Right atrium auricular region (tissue), 2 donors: Measurements from ENCODE around the gene CDK16. TPM values are rescaled to one million over a fixed set of nuclear protein-coding genes. Genes with fewer than 3 reads are reported as not detected.

Experiments used
- DNase-seq: peaks from one replicate; pipeline ENCODE4 v3.0.0-alpha.2; 2019; ENCODE audit warnings: low spot score
- H3K27ac ChIP-seq, 2 donors: fragments of 200-600 bp; sonication (generic); 1 replicate in 1 of 2; 2 replicates in 1 of 2; pipeline ENCODE4 v1.5.1; 2016 to 2019
- H3K27me3 ChIP-seq, 2 donors: fragments of 200-600 bp; sonication (generic); one replicate each; pipeline versions ENCODE4 v1.5.1 to v1.6.0; 2017 to 2019
- H3K36me3 ChIP-seq: fragments of 200-600 bp; sonication (generic); one replicate; pipeline ENCODE4 v1.5.1; 2016
- H3K4me1 ChIP-seq, 2 donors: fragments of 200-600 bp; sonication (generic); one replicate each; pipeline versions ENCODE4 v1.5.1 to v1.6.0; 2017 to 2019
- H3K4me3 ChIP-seq, 2 donors: fragments of 200-600 bp; sonication (generic); 1 replicate in 1 of 2; 2 replicates in 1 of 2; pipeline ENCODE4 v1.5.1; 2017 to 2019; ENCODE audit warnings: mild to moderate bottlenecking in 1 of 2, moderate library complexity in 1 of 2
- H3K9me3 ChIP-seq, 2 donors: fragments of 200-600 bp; sonication (generic); one replicate each; pipeline ENCODE4 v1.5.1; 2019
- total RNA-seq, 2 donors: library from RNA; depleted of rRNA; stranded (reverse); fragments of >200 nt; gene quantifications; one replicate each; pipeline ENCODE4 v1.1.0, GENCODE V29; 2016
- TF ChIP-seq, protein P1 (sequence below), 2 donors: fragments of 200-600 bp; sonication (generic); IDR thresholded peaks; one replicate each; pipeline ENCODE4 v1.5.1; 2019; ENCODE audit warnings: antibody characterized with exemption in 2 of 2

The CDK16 gene
- total RNA-seq, 2 donors from 2014 or later, result 128 to 140 TPM

DNA sequence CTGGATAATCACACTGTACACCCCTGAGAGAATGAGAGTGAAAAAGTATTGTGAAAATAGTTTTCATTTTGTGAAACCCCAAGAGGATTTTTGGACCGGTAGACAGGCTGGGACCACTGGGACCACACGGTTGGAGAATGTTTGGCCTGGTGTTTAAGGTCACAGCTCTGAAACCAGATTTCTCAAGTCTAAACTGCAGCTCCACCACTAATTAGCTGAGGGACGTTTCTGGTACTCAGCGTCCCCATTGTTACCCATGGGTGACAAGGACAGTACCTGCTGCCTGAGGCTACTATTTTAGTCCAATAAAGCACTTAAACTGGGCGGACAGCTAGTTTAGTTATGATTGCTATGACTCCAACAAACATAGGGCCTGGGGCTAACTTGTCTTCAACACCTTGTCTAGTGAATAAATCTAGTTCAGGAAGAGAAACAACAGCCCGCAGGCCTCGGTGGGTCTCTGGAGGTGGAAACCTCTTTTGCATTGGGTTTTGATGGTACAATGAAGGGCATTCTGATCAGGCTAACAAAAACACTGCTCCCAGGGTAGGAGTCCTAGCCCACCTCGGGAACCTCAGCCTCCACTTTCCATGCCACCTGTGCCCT is 13.8 kb downstream of the CDK16 start:
- H3K27me3 ChIP-seq, result no peaks in the 10 kb centered on the region
- no peak for DNase-seq

DNA sequence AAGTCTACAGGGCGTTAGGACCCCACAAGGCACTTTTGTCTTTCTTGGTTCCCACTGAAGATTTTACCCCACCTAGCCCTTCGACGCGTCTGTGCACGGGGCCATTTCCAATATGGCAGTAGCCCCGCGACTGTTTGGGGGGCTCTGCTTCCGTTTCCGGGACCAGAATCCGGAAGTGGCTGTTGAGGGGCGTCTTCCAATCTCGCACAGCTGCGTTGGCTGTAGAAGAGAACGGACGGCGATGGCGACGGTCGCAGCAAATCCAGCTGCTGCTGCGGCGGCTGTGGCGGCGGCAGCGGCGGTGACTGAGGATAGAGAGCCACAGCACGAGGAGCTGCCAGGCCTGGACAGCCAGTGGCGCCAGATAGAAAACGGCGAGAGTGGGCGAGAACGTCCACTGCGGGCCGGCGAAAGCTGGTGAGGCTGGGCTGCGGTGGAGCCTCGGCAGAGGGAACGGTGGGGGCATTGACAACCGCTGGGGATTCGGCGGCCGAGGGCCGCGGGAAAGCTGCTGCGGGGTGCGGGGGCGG is 14.4 kb downstream of the CDK16 start, which contains the start of gene USP11:
USP11 (plus strand) TSS at position 207 of the 530 bp plus-strand sequence; CDS start at position 242, 35 bp downstream.
- Histone ChIP-seq H3K4me3 (peak within 1 kb of the TSS; percentile 50 to 60), H3K27ac (peak within 1 kb of the TSS; percentile 91 to 92)
- DNase-seq, result no peak

More for the DNA sequence above, 13.8 kb downstream of the CDK16 start:
- no peaks in the 10 kb centered on the region for H3K9me3 ChIP-seq
- H3K4me1 ChIP-seq, result peaks cover 0 to 7% of the 10 kb centered on the region in 2 donors
- TF ChIP-seq, protein P1, sequence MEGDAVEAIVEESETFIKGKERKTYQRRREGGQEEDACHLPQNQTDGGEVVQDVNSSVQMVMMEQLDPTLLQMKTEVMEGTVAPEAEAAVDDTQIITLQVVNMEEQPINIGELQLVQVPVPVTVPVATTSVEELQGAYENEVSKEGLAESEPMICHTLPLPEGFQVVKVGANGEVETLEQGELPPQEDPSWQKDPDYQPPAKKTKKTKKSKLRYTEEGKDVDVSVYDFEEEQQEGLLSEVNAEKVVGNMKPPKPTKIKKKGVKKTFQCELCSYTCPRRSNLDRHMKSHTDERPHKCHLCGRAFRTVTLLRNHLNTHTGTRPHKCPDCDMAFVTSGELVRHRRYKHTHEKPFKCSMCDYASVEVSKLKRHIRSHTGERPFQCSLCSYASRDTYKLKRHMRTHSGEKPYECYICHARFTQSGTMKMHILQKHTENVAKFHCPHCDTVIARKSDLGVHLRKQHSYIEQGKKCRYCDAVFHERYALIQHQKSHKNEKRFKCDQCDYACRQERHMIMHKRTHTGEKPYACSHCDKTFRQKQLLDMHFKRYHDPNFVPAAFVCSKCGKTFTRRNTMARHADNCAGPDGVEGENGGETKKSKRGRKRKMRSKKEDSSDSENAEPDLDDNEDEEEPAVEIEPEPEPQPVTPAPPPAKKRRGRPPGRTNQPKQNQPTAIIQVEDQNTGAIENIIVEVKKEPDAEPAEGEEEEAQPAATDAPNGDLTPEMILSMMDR (IDR thresholded peaks at IDR 0.05), result no peak
- peak overlapping the region; percentile 91 to 92 for H3K27ac ChIP-seq
- H3K4me3 ChIP-seq, result peak overlapping the region; percentile 50 to 60
- peaks cover 20% of the 10 kb centered on the region for H3K36me3 ChIP-seq

DNA sequence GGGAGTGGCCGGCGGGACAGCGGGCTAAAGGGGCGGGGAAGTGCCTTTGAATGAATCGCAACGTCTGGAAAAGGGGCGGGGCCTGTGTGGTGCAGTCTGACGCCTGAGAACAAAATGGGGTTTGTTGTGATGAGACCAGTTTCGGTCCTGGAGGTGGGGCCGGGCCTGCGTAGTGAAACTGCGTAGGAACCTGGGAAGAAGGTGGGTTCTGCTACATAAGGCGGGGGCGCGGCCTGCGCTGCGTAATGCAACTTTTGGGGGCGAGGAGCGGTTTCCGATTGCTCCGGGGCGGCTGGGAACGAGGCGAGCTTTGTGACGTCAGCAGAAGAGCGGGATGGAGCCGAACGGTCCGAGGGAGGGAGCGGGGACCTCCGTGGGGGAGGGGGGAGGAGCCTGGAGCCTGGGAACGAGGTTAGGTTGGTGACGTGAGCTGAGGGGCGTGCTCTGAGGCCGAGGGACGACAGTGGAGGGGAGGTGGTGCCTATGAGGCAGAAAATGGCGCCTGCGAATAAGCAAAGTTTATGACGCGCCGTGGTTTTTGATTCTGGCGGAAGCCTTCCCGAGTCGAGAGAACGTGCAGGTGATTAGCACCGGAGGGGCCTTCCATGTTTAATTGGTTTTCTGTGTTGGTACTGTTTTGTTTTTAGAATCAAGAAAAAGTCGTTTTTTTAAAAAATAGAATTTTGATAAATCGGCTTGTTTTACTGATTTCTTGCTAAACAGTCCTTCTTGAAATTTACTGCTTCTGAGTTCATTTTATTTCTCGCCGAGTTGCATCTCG is 15.0 kb downstream of the CDK16 start:
- H3K27me3 ChIP-seq, result no peaks in the 10 kb centered on the region
- peak overlapping the region; percentile 91 to 92 for H3K27ac ChIP-seq
- peaks cover 0 to 7% of the 10 kb centered on the region in 2 donors for H3K4me1 ChIP-seq
- H3K9me3 ChIP-seq, result no peaks in the 10 kb centered on the region
- peak overlapping the region; percentile 50 to 60 for H3K4me3 ChIP-seq
- DNase-seq, result peak; percentile 98
- H3K36me3 ChIP-seq, result peaks cover 9% of the 10 kb centered on the region
- TF ChIP-seq, protein P1 (IDR thresholded peaks at IDR 0.05), result no peak

More for the DNA sequence above, 14.4 kb downstream of the CDK16 start, which contains the start of gene USP11:
- TF ChIP-seq, protein P1 (IDR thresholded peaks at IDR 0.05), result no peak
- no peaks in the 10 kb centered on the region for H3K27me3 ChIP-seq
- peaks cover 0 to 7% of the 10 kb centered on the region in 2 donors for H3K4me1 ChIP-seq
- H3K36me3 ChIP-seq, result peaks cover 16% of the 10 kb centered on the region
- H3K9me3 ChIP-seq, result no peaks in the 10 kb centered on the region

DNA sequence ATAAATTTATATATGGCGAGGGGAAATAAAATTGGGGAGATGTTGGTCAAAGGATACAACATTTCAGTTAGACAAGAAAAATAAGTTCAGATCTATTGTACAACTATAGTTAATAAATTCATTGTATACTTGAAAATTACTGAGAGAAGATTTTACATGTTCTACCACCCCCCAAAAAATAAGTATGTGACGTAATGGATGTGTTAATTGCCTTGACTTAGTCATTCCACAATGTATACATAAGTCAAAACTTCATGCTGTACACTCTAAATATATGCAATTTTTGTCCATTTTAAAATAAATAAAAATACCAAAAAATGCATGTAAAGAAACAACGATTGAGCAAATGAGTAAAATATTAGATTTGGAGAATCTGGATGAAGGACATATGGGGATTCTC is 16.1 kb downstream of the CDK16 start:
- DNase-seq, result no peak

DNA sequence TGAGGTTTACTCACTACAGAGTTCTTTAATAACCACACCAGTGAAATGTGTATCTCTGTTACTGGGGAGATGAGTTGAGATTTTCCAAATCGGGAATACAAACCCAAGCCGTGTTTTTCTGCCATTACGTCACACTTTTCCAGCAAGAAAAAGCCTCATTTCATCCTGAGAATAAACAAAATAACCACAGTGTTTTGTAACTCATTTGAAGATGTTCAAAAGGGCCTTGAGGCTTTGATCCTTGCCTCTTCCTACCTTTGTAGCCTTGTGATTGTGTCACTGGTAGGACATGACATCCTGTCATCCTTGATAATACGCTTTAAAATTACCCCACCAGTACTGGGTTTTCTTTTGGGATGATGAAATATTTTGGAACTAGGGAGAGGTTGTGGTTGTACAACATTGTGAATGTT is 17.2 kb downstream of the CDK16 start:
- Histone ChIP-seq H3K9me3 (no peaks in the 10 kb centered on the region), H3K4me1 (peaks cover 0 to 7% of the 10 kb centered on the region in 2 donors), H3K36me3 (peaks cover 7% of the 10 kb centered on the region), H3K4me3 (no peak overlapping the region), H3K27ac (peak overlapping the region; percentile 33 to 91), H3K27me3 (no peaks in the 10 kb centered on the region)
- DNase-seq, result no peak
- TF ChIP-seq, protein P1 (IDR thresholded peaks at IDR 0.05), result no peak

More for the DNA sequence above, 16.1 kb downstream of the CDK16 start:
- TF ChIP-seq, protein P1 (IDR thresholded peaks at IDR 0.05), result no peak
- Histone ChIP-seq H3K27ac (peak overlapping the region; percentile 91 to 92), H3K27me3 (no peaks in the 10 kb centered on the region), H3K36me3 (peaks cover under 1% of the 10 kb centered on the region), H3K4me3 (peak overlapping the region; percentile 50 to 60), H3K4me1 (peaks cover 0 to 7% of the 10 kb centered on the region in 2 donors), H3K9me3 (no peaks in the 10 kb centered on the region)
